Hematopoietic multipotent progenitor cell treated with erythropoietin and hydrocortisone succinate and interleukin-3 and kit ligand, for 17 days (in vitro differentiated cells): Measurements from ENCODE around the gene SLAMF8.

Experiments
- DNase-seq: peaks from one replicate; pipeline ENCODE4 v3.0.0-alpha.2; 2015; ENCODE audit warnings: low spot score

Gene SLAMF8

DNA sequence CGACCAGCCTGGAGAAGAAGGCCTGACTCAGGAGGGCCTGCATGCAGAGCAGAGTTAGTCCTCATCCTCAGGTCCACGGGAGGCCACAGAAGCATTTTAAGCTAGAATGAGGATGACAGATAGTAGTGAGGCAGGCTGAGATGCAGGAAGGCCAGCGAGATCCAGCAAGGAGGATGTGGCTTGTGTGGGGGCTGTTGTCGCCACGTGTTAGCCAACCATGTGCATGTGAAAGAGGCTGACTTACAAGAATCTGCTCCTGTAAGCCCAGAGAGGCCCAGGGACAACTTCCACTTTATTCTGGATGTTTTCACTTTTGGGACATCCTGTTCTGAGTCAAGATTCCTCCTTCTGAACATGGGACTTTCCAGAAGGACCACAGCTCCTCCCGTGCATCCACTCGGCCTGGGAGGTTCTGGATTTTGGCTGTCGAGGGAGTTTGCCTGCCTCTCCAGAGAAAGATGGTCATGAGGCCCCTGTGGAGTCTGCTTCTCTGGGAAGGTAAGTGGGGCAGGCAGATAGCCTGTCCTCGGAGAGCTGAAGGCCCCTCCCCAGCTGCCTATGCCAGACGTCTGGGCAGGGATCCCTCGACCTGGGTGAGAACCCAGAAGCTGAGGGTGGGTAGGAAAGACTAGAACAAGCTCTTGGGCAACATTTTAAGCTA, at the start of gene SLAMF8:
TSS of gene SLAMF8 (plus strand) at position 433 of the 661 bp plus-strand sequence. CDS start at position 459, 26 bp downstream.
- DNase-seq = no peak

DNA sequence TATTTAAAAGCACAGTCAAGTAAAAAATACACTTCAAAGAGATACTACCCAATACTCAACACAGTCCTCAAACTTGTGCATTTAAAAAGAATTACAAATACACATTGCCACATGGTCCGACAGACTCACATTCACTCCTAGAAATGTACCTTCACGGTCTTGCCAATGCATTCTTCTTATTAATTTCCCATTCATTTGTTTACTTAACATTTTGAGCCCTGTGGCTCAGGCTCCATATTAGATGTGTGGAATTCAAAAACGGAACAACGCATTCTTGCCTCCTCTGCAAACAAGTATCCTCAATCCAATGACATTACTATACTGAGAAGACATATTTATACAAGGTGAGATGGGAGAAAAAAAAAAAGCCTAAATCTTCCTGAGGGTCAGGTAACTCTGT, 48.4 kb upstream of the SLAMF8 start:
- DNase-seq = no peak

DNA sequence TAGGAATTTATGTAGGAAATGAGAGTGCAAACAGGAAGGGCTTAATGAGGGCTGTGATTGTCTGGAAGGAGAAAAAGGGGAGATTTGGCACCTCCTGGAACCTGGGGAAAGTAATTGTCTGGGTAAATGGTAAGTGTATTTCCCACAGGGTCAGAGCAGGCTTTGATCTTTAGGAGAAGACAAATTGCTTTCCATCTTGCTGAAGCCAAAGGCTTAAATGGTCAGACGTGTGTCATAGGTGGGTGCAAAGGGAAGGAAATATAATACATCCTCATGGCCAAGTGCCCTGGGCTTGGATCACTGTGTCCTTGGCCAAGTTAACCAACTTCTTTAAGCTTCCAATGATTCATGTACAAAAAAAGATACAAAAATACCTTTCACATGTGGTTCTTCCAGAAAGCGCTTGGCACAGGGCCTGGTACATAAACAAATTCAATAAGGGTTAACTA, 47.2 kb upstream of the SLAMF8 start:
- no peak for DNase-seq

DNA sequence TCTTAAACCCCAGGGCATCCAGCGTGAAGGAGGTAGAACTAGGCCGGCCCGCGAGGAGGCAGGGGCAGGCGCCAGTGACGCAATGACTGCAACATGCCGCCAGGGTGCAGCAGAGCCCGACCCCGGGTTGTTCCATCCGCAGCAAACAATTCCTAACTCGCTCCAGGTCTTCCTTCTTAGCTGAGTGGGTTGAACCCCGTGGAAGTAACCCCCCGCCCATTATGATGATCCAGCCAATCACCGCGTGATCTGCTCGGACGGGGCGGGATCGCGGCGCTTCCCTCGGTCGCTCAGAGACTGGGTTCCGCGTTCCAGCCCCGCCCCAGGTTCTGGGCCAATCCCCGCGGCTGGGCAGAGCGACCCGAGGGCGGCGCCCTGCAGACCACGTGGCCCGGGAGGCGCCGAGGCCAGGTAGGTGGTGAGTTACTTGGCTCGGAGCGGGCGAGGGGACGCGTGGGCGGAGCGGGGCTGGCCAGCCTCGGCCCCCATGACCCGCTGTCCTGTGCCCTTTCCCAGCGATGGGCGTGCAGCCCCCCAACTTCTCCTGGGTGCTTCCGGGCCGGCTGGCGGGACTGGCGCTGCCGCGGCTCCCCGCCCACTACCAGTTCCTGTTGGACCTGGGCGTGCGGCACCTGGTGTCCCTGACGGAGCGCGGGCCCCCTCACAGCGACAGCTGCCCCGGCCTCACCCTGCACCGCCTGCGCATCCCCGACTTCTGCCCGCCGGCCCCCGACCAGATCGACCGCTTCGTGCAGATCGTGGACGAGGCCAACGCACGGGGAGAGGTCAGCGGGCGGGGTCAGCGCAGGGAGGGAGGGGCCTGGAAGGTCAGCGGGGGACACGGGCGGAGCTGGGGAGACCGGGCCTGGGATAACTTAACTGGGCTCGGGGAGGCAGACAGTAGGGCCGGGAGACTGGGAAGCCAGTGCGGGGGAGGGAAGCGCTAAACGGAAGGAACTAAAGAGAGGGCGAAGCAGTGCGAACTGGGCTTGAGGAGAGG, 45.8 kb upstream of the SLAMF8 start, which contains the start of gene DUSP23:
TSS of gene DUSP23 (plus strand) at position 380 of the 1,000 bp plus-strand sequence. CDS start at position 519, 139 bp downstream.
- peak; percentile 82 for DNase-seq

DNA sequence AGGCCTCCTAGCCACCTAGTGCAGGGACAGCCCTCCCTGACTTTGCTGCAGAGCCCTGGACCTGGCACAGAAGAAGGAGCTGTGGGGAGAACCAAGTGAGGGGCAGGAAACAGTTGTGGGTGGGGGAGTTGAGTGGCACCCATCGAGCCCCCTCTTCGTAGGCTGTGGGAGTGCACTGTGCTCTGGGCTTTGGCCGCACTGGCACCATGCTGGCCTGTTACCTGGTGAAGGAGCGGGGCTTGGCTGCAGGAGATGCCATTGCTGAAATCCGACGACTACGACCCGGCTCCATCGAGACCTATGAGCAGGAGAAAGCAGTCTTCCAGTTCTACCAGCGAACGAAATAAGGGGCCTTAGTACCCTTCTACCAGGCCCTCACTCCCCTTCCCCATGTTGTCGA, 44.7 kb upstream of the SLAMF8 start:
- no peak for DNase-seq

DNA sequence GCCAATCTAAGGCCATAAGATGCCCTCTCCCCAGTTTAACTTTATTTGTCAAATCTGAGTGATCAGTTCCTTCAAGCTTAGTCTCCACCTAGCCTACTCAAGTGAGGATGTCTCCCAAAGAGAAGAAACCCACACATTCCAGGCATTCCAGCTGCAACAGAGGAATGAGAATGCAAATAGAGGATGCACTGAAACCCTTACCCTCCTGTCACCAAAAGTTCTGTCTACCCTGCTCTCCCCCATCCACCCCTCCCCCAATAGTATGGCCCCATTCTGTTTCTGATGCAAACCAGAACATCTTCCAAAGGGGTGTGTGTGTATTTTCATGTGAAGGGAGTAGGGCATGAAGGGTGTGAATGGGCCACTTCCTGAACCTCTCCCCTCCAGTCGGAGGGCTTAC, 42.9 kb upstream of the SLAMF8 start:
- no peak for DNase-seq

DNA sequence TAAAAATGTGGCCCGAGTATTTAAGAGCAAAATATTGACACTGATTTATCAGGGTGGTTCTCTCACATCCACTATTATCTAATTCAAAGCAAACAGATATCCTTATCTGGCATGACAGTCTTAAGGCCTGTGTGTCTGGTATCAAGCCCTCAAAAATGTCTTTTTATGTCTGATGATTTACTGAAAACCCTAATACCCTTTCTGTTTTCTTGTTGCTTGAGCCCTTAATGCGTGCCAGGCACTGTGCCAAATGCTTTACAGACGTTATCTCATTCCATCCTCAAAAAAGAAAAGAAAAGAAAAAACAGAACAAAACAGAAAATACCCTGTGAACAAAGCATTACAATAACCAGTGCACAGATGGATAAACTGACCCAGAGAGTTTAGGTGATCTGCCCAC, 40.2 kb upstream of the SLAMF8 start:
- no peak for DNase-seq

DNA sequence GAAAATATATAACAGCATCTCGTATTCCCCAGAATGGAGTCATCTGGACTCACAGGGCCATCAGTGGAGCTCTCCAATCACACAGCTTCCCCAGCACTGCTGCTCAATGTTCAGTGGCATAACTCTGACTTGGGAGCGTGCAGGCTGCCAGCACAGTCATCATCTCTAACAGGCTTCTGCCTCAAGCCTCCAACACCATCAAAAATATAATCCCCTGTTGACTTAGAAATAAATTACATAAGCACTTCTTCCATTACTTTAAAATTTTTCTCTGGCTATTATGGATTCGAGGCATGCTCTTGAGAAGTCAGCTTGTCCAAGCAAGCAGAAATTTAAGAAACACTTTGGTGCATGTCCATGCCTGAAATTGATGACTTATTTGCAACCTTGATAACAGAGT, 39.7 kb upstream of the SLAMF8 start:
- DNase-seq = no peak

DNA sequence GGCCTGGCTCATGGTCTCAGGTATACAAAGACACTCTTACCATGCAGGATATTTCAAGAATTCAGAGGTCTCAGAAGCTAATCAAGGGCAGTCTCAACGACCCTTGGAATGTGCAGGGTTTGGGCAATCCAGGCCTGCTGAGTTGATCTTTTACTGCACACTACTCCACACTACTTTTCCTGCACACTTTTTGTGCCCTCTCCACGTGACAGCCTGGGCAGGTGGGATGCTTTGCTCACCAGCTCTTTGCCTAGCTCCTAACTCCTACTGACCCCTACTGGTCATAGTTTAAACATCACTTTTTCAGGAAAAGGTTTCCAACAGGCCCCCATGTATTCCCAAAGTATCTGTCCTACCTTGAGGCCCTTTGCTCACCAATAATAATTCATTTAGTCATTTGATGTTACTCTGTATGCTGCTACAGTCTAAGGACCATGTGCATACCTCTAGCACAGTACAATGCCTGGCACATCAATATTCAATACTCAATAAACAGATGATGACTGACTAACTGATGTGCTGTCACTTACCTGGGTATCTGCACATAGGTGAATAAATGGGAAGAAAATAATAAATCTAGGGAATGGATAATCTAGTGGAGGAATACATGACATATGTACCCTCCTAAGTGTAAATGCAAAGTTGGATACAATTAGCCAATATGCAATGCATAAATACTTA, 36.3 kb upstream of the SLAMF8 start:
- DNase-seq = peak; percentile 12

DNA sequence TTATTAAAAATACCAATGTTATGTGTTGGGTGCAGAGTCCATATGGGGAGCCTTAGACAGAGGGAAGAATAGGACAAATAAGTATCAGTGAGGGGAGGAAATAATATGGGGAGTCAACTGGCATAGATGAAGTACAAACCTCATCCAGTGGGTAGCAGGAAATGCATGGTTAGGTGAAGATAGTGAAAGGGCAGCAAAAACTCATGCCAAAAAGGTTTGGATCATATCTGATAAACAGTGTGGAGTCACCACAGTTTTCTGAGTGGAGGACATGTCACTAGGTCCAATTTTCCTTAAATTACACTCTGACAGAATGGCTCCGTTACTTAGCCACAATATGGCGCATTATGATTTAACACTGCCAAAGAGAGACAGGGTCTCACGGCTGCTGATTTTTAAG, 35.6 kb upstream of the SLAMF8 start:
- no peak for DNase-seq

DNA sequence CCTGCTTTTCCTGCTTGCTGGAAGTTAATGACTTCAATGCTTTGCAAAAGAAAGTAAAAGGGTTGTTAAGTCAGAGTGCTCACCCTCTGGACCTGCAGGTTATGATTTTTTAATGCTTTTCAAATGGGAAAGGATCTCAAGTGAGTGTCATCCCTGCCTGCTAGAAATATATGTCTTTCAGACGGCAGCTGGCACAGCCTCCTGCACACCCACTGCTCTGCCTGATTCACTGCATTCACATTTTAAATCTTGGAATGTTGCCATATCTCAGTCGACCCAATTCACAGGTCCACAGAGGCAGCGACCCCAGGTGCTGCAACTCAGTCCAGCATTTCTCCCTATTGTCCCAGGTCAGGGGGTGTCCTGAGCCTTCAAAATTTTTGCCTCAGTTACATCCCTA, 35.2 kb upstream of the SLAMF8 start:
- no peak for DNase-seq

DNA sequence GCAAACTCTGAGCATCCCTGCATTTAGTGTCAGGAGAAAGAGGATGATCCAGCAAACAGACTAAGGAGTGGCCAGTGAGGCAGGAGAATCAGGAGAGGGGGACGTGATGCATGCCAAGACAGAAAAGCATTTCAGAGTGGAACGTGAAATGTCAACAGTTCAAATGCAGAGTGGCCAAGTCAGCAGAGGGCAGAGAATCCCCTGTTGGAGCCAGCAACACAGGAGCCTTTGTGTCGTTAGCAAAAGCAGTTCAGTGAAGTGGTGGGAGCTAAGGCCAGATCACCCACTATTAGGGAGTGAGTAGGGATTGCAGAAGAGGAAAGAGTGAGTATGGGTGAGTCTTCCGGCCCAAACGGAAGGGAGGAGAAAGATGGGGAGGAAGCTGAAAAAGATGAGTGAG, 31.1 kb upstream of the SLAMF8 start:
- no peak for DNase-seq

DNA sequence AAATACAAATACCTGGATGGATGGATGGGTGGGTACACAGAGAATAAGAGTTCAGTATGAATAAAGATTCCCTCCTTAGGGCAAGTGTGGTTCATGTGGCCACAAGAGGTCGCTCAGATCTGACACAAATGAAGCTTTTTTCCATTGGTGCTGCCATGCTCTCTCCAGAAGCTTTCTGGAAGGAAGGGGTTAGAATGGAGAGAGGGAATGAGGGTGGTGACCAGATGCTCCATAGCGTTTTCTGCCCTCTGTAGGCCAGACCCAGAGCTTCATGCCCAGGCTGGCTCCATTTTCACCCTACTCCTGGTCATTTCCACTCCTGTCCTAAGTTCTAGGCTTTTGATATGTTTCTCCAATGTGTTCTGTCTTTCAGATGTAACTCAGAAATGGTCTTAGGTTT, 27.8 kb upstream of the SLAMF8 start:
- peak; percentile 48 for DNase-seq

DNA sequence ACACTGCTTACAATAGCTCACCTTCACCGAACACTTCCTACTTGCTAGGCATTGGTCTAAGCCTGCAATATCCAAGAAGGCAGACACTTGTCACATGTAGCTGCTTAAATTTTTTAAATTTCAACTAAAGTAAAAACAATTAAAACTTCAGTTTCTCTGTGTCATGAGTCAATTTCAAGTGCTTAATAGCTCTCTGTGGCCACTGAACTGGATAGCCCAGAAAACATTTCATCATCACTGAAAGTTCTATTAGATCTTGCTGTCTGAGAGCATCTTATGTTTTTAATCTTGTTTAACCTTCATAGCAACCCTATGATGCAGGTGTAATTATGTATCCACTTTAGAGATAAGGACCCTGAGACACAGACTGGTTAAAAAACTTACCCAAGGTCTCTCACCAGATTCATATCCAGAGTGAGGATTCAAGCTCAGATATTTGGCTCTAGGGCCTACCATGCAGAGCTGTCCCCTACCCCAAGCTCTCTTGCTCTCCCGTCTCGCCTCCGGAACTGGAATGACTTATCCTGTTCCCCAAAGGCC, 27.2 kb upstream of the SLAMF8 start:
- no peak for DNase-seq

DNA sequence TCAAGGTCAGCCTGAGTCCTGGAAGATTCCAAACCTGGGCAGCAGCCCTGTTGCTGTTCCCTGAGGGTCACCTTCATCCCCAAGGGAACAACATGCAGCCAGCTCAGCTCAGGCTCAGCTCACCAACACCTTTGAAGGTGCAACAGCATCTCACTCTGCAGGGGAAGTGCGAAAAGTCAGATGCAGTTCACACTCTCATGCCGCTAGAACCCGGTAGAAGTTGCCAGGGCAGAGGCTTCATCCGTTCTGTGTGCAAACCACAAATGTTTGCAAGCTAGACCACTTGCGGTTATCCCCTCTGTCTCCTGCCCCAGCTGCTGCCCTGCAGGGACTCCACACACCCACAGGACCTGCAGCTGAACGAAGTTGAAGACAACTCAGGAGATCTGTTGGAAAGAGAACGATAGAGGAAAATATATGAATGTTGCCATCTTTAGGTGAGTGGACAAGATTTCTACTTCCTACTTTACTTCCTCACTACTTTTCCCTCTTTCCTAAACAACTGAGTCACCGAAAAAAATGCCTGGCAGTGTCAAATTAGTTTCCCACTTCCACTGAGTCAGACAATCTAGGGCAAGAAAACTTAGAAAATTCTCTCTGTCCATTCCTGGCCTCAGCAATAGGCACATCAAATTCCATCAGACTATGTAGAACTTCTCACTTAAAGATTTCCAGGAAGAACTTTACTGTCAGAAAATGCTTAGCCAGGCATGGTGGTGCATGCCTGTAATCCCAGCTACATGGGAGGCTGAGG, 26.3 kb upstream of the SLAMF8 start:
- DNase-seq = no peak

DNA sequence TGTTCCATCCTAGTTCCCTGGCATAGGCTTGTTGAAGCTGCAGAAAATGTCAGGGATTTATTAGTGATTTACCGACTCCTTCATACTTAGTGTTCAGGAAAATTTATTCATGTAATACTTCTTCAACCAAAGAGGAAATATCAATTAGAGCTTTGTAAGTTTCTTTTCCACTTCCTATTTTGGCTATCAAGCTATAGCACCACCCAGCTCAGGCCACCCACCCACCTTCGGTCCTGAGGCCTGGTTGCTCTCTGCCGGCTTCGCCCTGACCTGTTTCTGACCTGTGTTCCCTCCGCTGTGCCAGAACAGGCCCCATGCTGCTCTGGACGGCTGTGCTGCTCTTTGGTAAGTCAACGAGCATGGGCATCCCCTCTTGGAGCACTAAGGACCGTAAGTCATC, 24.6 kb upstream of the SLAMF8 start, which contains the start of gene FCRL6:
TSS of gene FCRL6 (plus strand) at position 250 of the 400 bp plus-strand sequence. CDS start at position 315, 65 bp downstream.
- no peak for DNase-seq

DNA sequence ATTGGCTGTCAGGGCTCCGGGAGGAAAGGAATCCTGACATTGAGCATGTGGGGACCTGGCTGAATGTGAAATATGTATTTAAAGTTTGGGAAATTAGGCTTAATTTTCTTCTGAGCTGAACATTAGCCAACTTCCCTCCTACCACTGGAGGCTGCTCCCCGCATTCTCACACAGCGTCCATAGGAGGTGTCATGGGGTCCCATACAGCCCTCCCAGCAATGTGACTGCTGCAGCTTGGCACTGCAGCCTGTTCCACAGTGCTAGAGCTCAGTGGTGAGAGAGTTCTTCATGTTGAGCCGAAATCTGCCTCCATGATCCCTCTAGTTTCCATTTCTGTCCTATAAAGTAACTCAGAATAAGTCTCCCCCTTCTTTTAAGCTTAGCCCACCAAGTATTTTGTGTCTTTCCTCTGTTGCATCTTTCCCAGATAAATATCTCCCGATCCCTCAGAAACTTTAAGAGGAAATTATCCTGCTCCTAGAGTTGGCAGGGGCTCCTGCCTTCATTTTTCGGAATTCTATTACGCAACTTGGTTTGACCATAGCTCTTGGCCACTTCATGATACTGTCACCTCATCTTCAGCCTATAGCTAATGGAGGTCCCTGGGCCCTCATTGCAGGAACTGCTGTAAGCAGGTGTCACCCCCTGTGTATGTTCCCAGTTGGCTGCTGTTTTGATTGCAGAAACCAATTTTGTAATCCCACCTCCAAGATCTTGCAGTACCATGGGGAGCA, 22.6 kb upstream of the SLAMF8 start:
- no peak for DNase-seq

DNA sequence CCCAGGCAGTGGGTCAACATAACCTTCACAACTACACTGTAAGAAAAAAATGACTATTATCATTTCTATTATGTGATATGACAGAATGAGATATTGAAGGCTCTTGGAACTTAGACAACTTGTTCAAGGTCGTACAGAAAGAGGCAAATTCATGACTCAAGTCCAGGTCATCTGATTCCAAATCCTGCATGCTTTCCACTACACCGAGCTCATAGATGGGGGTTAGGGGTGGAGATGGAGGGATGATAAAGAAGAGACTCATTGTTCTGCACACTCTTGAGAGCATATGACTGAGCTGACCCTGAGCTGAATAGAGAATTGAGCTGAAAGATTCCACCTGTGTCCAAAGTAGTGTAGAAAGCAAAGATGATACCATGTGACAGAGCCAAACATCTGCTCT, 21.7 kb upstream of the SLAMF8 start:
- no peak for DNase-seq

DNA sequence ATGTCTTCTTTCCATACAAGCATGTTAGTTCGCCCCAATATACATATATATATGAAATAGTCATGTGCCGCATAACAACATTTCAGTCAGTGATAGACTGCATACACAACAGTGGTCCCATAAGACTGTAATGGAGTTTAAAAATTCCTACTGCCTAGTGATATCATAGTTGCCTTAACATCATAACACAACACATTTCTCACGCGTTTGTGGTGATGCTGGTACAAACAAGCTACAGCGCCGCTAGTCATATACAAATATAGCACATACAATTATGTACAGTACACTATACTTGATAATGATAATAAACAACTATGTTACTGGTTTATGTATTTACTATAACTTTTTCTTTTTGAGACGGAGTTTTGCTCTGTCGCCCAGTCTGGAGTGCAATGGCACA, 10.7 kb upstream of the SLAMF8 start:
- DNase-seq = no peak

DNA sequence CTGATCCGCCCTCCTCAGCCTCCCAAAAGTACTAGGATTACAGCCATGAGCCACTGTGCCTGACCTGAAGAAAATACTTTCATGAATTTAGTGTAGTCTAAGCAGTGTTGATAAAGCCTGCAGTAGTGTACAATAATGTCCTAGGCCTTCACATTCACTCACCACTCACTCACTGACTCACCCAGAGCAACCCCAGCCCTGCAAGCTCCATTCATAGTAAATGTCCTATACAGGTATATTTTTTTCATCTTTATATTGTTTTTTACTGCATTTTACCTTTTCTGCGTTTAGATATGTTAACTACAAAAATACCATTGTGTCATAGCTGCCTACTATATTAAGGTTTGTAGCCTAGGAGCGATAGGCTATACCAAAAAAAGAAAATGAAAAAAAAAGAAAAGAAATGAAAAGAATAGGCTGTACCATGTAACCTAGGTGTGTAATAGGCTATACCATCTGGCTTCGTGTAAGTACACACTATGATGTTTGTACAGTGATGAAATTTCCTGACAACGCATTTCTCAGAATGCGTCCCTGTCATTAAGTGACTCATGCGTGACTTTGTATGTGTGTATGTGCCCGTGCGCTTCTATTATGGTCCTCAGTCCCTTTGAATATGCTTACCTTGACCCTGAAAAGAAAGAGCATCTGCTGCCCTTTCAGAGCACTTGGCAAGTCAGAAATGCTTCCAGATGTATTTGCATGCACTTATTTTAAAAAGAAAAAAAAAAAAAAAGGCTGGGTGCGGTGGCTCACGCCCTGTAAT, 9.2 kb upstream of the SLAMF8 start:
- no peak for DNase-seq
